HCT116 (cell line): ENCODE measurements around the gene ZBTB34. TPM values are rescaled to one million over a fixed set of nuclear protein-coding genes. Genes with fewer than 3 reads are reported as not detected.

Source experiments
- ATAC-seq: fragments of 200-7000 bp; cut with Tn5 transposase; 2 replicates; pipeline ENCODE4 v1.9.1; 2020; ENCODE audit warnings: mild to moderate bottlenecking, moderate library complexity
- BruUV-seq: library from RNA; stranded (reverse); fragments of 400-500 nt; replicated peaks from 2 replicates; lab custom pipeline; 2021; lab: Mats Ljungman, UMichigan
- CTCF ChIA-PET: fragments of 300-600 bp; sonication (Branson Sonifier 250); formaldehyde crosslinking; loops from one replicate; lab custom pipeline; 2021; ENCODE audit warnings: antibody characterized with exemption; lab: Charles Lee
- POLR2A ChIA-PET: fragments of 300-600, 350-600 bp; sonication (Branson Sonifier 250); formaldehyde crosslinking; loops from one replicate; lab custom pipeline; 2021; ENCODE audit warnings: antibody characterized with exemption; lab: Charles Lee
- RAD21 ChIA-PET, 2 experiments: fragments of 300-600 bp; sonication (Branson Sonifier 250); formaldehyde crosslinking; loops; one replicate each; lab custom pipeline; 2023; ENCODE audit warnings: low total read pairs in 2 of 2; ENCODE audit not compliant: uncharacterized antibody in 2 of 2, unreplicated experiment in 2 of 2, low non-redundant PET in 1 of 2; lab: Charles Lee
- DNase-seq: peaks from one replicate; pipeline ENCODE4 v3.0.0-alpha.2; 2010; ENCODE audit warnings: low read depth, low spot score
- H2AFZ ChIP-seq: fragments of 200-600 bp; shearing (Covaris generic), sonication (generic); 2 replicates; pipeline ENCODE4 v1.6.1; 2017; ENCODE audit warnings: low read depth, mixed run types, mixed read lengths, antibody characterized with exemption, low read length; ENCODE audit not compliant: poor library complexity, severe bottlenecking
- H3K27ac ChIP-seq: 2 replicates; pipeline ENCODE4 v1.5.1; 2012; ENCODE audit warnings: low read depth, low read length
- H3K27me3 ChIP-seq: fragments of 200-600 bp; sonication (generic); 2 replicates; pipeline ENCODE4 v1.6.1; 2016; ENCODE audit warnings: mixed run types, low read length, mixed read lengths; ENCODE audit not compliant: insufficient read depth
- H3K36me3 ChIP-seq, 2 experiments: fragments of 200-500 bp in 1 of 2; fragments of 200-600 bp in 1 of 2; sonication (Bioruptor generic) in 1 of 2; sonication (generic) in 1 of 2; 2 replicates each; pipeline versions ENCODE4 v1.5.1 to v1.6.1; 2014 to 2016; ENCODE audit warnings: low read length in 2 of 2, inconsistent platforms in 1 of 2, mixed read lengths in 1 of 2, mixed run types in 1 of 2; ENCODE audit not compliant: insufficient read depth in 2 of 2, control insufficient read depth in 1 of 2
- H3K4me1 ChIP-seq, 2 experiments: fragments of 200-600 bp in 1 of 2; sonication (generic) in 1 of 2; 2 replicates each; pipeline versions ENCODE4 v1.5.1 to v1.6.1; 2012 to 2017; ENCODE audit warnings: low read length in 2 of 2, inconsistent platforms in 1 of 2, mild to moderate bottlenecking in 1 of 2, mixed read lengths in 1 of 2, mixed run types in 1 of 2, moderate library complexity in 1 of 2; ENCODE audit not compliant: insufficient read depth in 2 of 2, control insufficient read depth in 1 of 2
- H3K4me2 ChIP-seq: fragments of 200-600 bp; sonication (generic); 2 replicates; pipeline ENCODE4 v1.6.1; 2017; ENCODE audit warnings: mixed run types, low read length, mixed read lengths
- H3K4me3 ChIP-seq, 2 experiments: fragments of 200-600 bp in 1 of 2; sonication (generic) in 1 of 2; replicated peaks in 1 of 2; 2 replicates each; pipeline ENCODE4 v1.5.1; 2011 to 2016; ENCODE audit warnings: low read length in 2 of 2, control low read depth in 1 of 2, low read depth in 1 of 2, mild to moderate bottlenecking in 1 of 2, mixed read lengths in 1 of 2, mixed run types in 1 of 2
- H3K79me2 ChIP-seq: fragments of 200-600 bp; sonication (generic); 2 replicates; pipeline ENCODE4 v1.6.1; 2017; ENCODE audit warnings: mild to moderate bottlenecking, mixed run types, low read length, moderate library complexity, mixed read lengths; ENCODE audit not compliant: insufficient read depth
- H3K9ac ChIP-seq: fragments of 200-600 bp; sonication (generic); 2 replicates; pipeline ENCODE4 v1.6.1; 2016; ENCODE audit warnings: low read length, mixed read lengths
- H3K9me2 ChIP-seq: fragments of 200-600 bp; sonication (generic), shearing (Covaris generic); 2 replicates; pipeline ENCODE4 v1.6.1; 2017; ENCODE audit warnings: mixed run types, mild to moderate bottlenecking, moderate library complexity; ENCODE audit not compliant: insufficient read depth
- H3K9me3 ChIP-seq, 2 experiments: fragments of 200-500 bp in 1 of 2; fragments of 200-600 bp in 1 of 2; sonication (Bioruptor generic) in 1 of 2; sonication (generic) in 1 of 2; 2 replicates each; pipeline ENCODE4 v1.6.1; 2014 to 2017; ENCODE audit warnings: low read length in 2 of 2, mixed read lengths in 2 of 2, inconsistent platforms in 1 of 2, low read depth in 1 of 2, mild to moderate bottlenecking in 1 of 2, mixed run types in 1 of 2, moderate library complexity in 1 of 2; ENCODE audit not compliant: control insufficient read depth in 1 of 2, insufficient read depth in 1 of 2
- H4K20me1 ChIP-seq: fragments of 200-600 bp; sonication (generic), shearing (Covaris generic); 2 replicates; pipeline ENCODE4 v1.6.1; 2017; ENCODE audit warnings: mixed run types, mild to moderate bottlenecking, moderate library complexity; ENCODE audit not compliant: insufficient read depth
- EGR1 ChIP-seq: IDR thresholded peaks from 2 replicates; pipeline ENCODE4 v1.6.1; 2012; ENCODE audit warnings: low read depth
- EZH2phosphoT487 ChIP-seq: fragments of 200-600 bp; IDR thresholded peaks from 2 replicates; pipeline ENCODE4 v1.6.1; 2018; ENCODE audit warnings: antibody characterized with exemption, borderline replicate concordance
- FOSL1 ChIP-seq: IDR thresholded peaks from 2 replicates; pipeline ENCODE4 v1.6.1; 2012; ENCODE audit warnings: low read depth
- JUND ChIP-seq: IDR thresholded peaks from 2 replicates; pipeline ENCODE4 v1.6.1; 2012
- POLR2A ChIP-seq: IDR thresholded peaks from 2 replicates; pipeline ENCODE4 v1.7.0; 2011; ENCODE audit warnings: borderline replicate concordance; ENCODE audit not compliant: insufficient read depth, insufficient read length; ENCODE audit errors: extremely low read depth
- SRF ChIP-seq: IDR thresholded peaks from 2 replicates; pipeline ENCODE4 v1.6.1; 2012; ENCODE audit warnings: low read depth
- TCF7L2 ChIP-seq: IDR thresholded peaks from 2 replicates; pipeline ENCODE4 v1.7.0; 2011; ENCODE audit warnings: borderline replicate concordance, inconsistent platforms; ENCODE audit not compliant: insufficient read depth, insufficient read length; ENCODE audit errors: extremely low read depth
- ZFX ChIP-seq: fragments of 450-650 bp; IDR thresholded peaks from 2 replicates; pipeline ENCODE4 v1.6.1; 2017
- intact Hi-C: fragments of 100-400 bp; cut with micrococcal nuclease; formaldehyde crosslinking; loops from 2 replicates; pipeline ENCODE4 v1.10.0; 2022
- total RNA-seq: library from RNA; stranded (reverse); gene quantifications from one replicate; pipeline ENCODE4 v1.2.1, GENCODE V29; 2021; ENCODE audit not compliant: unreplicated experiment
- TF ChIP-seq, protein P1 (sequence below), 3 experiments: fragments of 200-600 bp in 1 of 3; sonication (generic) in 1 of 3; IDR thresholded peaks in 2 of 3; conservative IDR thresholded peaks in 1 of 3; 2 replicates each; pipeline ENCODE4 v1.5.1; 2012 to 2017; ENCODE audit warnings: low read depth in 2 of 3, low read length in 2 of 3, antibody characterized with exemption in 1 of 3, borderline replicate concordance in 1 of 3, control low read depth in 1 of 3, mild to moderate bottlenecking in 1 of 3, mixed read lengths in 1 of 3, mixed run types in 1 of 3, moderate library complexity in 1 of 3; ENCODE audit not compliant: insufficient read depth in 1 of 3
- TF ChIP-seq, protein P2 (sequence below): IDR thresholded peaks from 2 replicates; pipeline ENCODE4 v1.6.1; 2012
- TF ChIP-seq, protein P3 (sequence below): IDR thresholded peaks from 2 replicates; pipeline ENCODE4 v1.6.1; 2012

ZBTB34 gene
- total RNA-seq, 1 experiment from 2014 or later = 5.6 TPM

DNA sequence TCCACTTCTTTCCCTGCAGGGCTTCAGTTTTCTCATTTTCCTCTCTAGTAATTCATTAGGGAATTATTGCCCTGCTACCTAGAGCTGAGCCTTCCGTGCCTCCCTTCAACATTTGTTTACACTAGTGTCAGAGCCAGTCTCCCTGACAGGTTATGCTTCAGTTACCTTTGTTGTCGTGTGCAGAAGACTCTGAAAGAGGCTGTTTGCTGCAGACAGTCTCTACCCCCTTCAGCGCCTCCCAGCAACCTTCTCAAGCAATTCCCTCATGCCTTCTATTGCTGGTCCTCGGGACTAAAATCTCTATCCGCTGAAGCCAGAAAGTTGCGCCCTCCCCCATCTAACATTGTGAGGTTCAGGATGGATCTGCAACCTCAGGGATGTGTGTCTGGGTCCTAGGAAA is 67.0 kb downstream of the ZBTB34 start:
- Histone ChIP-seq H3K9me3 (no peaks in the 10 kb centered on the region), H3K27me3 (peaks cover 4% of the 10 kb centered on the region; the same call in 1 of the 2 replicates), H3K4me1 (no peaks in the 10 kb centered on the region)
- RAD21 ChIA-PET = no interaction called here
- TF ChIP-seq EZH2phosphoT487 = no peak
- TF ChIP-seq EGR1 = no peak
- TF ChIP-seq, protein P1, sequence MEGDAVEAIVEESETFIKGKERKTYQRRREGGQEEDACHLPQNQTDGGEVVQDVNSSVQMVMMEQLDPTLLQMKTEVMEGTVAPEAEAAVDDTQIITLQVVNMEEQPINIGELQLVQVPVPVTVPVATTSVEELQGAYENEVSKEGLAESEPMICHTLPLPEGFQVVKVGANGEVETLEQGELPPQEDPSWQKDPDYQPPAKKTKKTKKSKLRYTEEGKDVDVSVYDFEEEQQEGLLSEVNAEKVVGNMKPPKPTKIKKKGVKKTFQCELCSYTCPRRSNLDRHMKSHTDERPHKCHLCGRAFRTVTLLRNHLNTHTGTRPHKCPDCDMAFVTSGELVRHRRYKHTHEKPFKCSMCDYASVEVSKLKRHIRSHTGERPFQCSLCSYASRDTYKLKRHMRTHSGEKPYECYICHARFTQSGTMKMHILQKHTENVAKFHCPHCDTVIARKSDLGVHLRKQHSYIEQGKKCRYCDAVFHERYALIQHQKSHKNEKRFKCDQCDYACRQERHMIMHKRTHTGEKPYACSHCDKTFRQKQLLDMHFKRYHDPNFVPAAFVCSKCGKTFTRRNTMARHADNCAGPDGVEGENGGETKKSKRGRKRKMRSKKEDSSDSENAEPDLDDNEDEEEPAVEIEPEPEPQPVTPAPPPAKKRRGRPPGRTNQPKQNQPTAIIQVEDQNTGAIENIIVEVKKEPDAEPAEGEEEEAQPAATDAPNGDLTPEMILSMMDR (IDR thresholded peaks at IDR 0.05 in 2 of 3, conservative IDR thresholded peaks at IDR 0.05 in 1 of 3; ENCODE audit: borderline replicate concordance in 1 of 3, insufficient read depth in 1 of 3, low read depth in 2 of 3, low read length in 2 of 3) = no peak
- TF ChIP-seq, protein P2, sequence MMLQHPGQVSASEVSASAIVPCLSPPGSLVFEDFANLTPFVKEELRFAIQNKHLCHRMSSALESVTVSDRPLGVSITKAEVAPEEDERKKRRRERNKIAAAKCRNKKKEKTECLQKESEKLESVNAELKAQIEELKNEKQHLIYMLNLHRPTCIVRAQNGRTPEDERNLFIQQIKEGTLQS = no peak
- TF ChIP-seq, protein P3, sequence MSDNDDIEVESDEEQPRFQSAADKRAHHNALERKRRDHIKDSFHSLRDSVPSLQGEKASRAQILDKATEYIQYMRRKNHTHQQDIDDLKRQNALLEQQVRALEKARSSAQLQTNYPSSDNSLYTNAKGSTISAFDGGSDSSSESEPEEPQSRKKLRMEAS = no peak
- no peak for TF ChIP-seq TCF7L2
- TF ChIP-seq FOSL1 = no peak
- TF ChIP-seq POLR2A = no peak
- no peak for TF ChIP-seq JUND
- no peak for TF ChIP-seq ZFX
- TF ChIP-seq SRF = no peak
- TF ChIP-seq, all 23 proteins: peak for 0
- DNase-seq (no peak), ATAC-seq (no peak)
- H3K4me3 ChIP-seq = no peak overlapping the region
- intact Hi-C loops = no loop called here
- no peak overlapping the region for H2AFZ ChIP-seq
- H3K9ac ChIP-seq = no peak overlapping the region
- no peaks in the 10 kb centered on the region for H3K79me2 ChIP-seq
- H3K4me2 ChIP-seq = no peak overlapping the region
- no peak overlapping the region for H3K27ac ChIP-seq
- ChIA-PET POLR2A (no interaction called here), CTCF (interaction anchor here (1.3 kb wide), 1 partner anchor 10 kb away, joined by 4 read pairs; no protein-coding TSS in a partner anchor)
- no peaks in the 10 kb centered on the region for H3K9me2 ChIP-seq
- H4K20me1 ChIP-seq = no peaks in the 10 kb centered on the region
- no TSS peak for BruUV-seq
- H3K36me3 ChIP-seq = no peaks in the 10 kb centered on the region
